ENCODE measurements around the gene ALPK3. TPM values are rescaled to one million over a fixed set of nuclear protein-coding genes. Genes with fewer than 3 reads are reported as not detected.

Gene ALPK3
- total RNA-seq, 2 donors from 2014 or later = 51.0 to 99.0 TPM

- H3K4me1 ChIP-seq = peaks cover 0 to 13% of the 10 kb centered on the region in 2 donors
- no peaks in the 10 kb centered on the region for H3K9me3 ChIP-seq
- no peaks in the 10 kb centered on the region for H3K36me3 ChIP-seq
- TF ChIP-seq, protein P1, sequence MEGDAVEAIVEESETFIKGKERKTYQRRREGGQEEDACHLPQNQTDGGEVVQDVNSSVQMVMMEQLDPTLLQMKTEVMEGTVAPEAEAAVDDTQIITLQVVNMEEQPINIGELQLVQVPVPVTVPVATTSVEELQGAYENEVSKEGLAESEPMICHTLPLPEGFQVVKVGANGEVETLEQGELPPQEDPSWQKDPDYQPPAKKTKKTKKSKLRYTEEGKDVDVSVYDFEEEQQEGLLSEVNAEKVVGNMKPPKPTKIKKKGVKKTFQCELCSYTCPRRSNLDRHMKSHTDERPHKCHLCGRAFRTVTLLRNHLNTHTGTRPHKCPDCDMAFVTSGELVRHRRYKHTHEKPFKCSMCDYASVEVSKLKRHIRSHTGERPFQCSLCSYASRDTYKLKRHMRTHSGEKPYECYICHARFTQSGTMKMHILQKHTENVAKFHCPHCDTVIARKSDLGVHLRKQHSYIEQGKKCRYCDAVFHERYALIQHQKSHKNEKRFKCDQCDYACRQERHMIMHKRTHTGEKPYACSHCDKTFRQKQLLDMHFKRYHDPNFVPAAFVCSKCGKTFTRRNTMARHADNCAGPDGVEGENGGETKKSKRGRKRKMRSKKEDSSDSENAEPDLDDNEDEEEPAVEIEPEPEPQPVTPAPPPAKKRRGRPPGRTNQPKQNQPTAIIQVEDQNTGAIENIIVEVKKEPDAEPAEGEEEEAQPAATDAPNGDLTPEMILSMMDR (IDR thresholded peaks at IDR 0.05) = no peak
- H3K4me3 ChIP-seq = no peak overlapping the region
- no peaks in the 10 kb centered on the region for H3K27me3 ChIP-seq
- no peak for DNase-seq (ENCODE audit: low spot score)
- H3K27ac ChIP-seq = no peak overlapping the region
These were observed 41.2 kb upstream of the ALPK3 start for GRCh38 chr15:84775867-84776449.

DNA sequence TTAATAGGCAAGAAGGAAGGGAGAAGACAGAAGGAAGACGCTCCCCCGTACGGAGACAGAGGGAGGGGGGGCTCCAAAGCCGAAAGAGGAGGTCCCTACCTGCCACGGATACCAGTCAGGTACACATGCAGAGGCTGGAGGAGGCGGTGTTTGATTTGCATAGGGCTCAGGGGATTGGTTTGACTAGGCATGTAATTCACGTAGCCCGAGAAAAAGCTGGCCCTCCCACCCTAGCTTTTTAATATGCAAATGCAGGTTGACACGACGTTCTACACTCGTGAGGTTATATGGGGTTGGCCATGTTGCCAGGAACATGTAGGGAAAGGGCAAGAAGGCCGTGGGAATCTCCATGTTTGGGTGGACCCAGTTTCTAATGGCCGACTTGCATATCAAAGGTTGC, 39.0 kb upstream of the ALPK3 start:
- Histone ChIP-seq H3K27me3 (no peaks in the 10 kb centered on the region), H3K4me1 (peaks cover 0 to 3% of the 10 kb centered on the region in 2 donors), H3K9me3 (no peaks in the 10 kb centered on the region), H3K27ac (no peak overlapping the region), H3K36me3 (peaks cover 9% of the 10 kb centered on the region), H3K4me3 (no peak overlapping the region)
- TF ChIP-seq, protein P1 (IDR thresholded peaks at IDR 0.05) = no peak
- DNase-seq (ENCODE audit: low spot score) = no peak

- no peak overlapping the region for H3K4me3 ChIP-seq
- no peaks in the 10 kb centered on the region for H3K9me3 ChIP-seq
- no peaks in the 10 kb centered on the region for H3K27me3 ChIP-seq
- H3K4me1 ChIP-seq = peaks cover 0 to 11% of the 10 kb centered on the region in 2 donors
- TF ChIP-seq, protein P1 (IDR thresholded peaks at IDR 0.05) = no peak
- peaks cover 28% of the 10 kb centered on the region for H3K36me3 ChIP-seq
- no peak overlapping the region for H3K27ac ChIP-seq
- no peak for DNase-seq (ENCODE audit: low spot score)
These were observed 36.7 kb upstream of the ALPK3 start for GRCh38 chr15:84780492-84780891.

- Histone ChIP-seq H3K9me3 (no peaks in the 10 kb centered on the region), H3K36me3 (peaks cover 28% of the 10 kb centered on the region), H3K4me3 (no peak overlapping the region), H3K4me1 (peaks cover 0 to 21% of the 10 kb centered on the region in 2 donors), H3K27ac (no peak overlapping the region), H3K27me3 (no peaks in the 10 kb centered on the region)
- TF ChIP-seq, protein P1 (IDR thresholded peaks at IDR 0.05) = no peak
- no peak for DNase-seq (ENCODE audit: low spot score)
These were observed 35.7 kb upstream of the ALPK3 start for GRCh38 chr15:84781495-84781894.

GRCh38 chr15:84782346-84782745, 34.8 kb upstream of the ALPK3 start:
- Histone ChIP-seq H3K27ac (no peak overlapping the region), H3K27me3 (no peaks in the 10 kb centered on the region), H3K4me3 (no peak overlapping the region), H3K36me3 (peaks cover 28% of the 10 kb centered on the region), H3K9me3 (no peaks in the 10 kb centered on the region), H3K4me1 (peaks cover 0 to 29% of the 10 kb centered on the region in 2 donors)
- TF ChIP-seq, protein P1 (IDR thresholded peaks at IDR 0.05) = no peak
- DNase-seq (ENCODE audit: low spot score) = no peak

All from right atrium auricular region (tissue), 2 donors.